Natural killer cell (primary cell): ENCODE measurements around the gene PLEKHH1. TPM values are rescaled to one million over a fixed set of nuclear protein-coding genes. Genes with fewer than 3 reads are reported as not detected.

Experiments
- ATAC-seq, 3 donors: fragments of 150-1000 bp in 2 of 3; fragments of 200-7000 bp in 1 of 3; cut with Tn5 transposase; 1 replicate in 1 of 3; 2 replicates in 2 of 3; pipeline ENCODE4 v1.10.0; 2021; ENCODE audit warnings: mild to moderate bottlenecking in 2 of 3, moderate library complexity in 2 of 3
- DNase-seq, 2 donors: peaks; one replicate each; pipeline versions ENCODE4 v3.0.0 to v3.0.0-alpha.2; 2013 to 2021; ENCODE audit warnings: mixed read lengths in 1 of 2
- H3K27ac ChIP-seq: one replicate; pipeline ENCODE4 v1.5.1; 2013; ENCODE audit warnings: mild to moderate bottlenecking, low read length
- H3K27me3 ChIP-seq: one replicate; pipeline ENCODE4 v1.6.1; 2013; ENCODE audit warnings: low read length; ENCODE audit not compliant: control insufficient read depth, insufficient read depth
- H3K36me3 ChIP-seq: one replicate; pipeline ENCODE4 v1.6.1; 2013; ENCODE audit warnings: low read length; ENCODE audit not compliant: control insufficient read depth, insufficient read depth
- H3K4me1 ChIP-seq: one replicate; pipeline ENCODE4 v1.6.1; 2013; ENCODE audit warnings: low read length; ENCODE audit not compliant: control insufficient read depth, insufficient read depth
- H3K4me3 ChIP-seq: one replicate; pipeline ENCODE4 v1.5.1; 2013; ENCODE audit warnings: low read length
- H3K9me3 ChIP-seq: one replicate; pipeline ENCODE4 v1.6.1; 2013; ENCODE audit warnings: low read length; ENCODE audit not compliant: control insufficient read depth, insufficient read depth
- H3K27ac Mint-ChIP-seq, 2 donors: one replicate each; pipeline ENCODE4 v1.8.0; 2022; ENCODE audit warnings: mild to moderate bottlenecking in 2 of 2, mixed read lengths in 2 of 2, moderate library complexity in 1 of 2
- H3K27me3 Mint-ChIP-seq, 2 donors: one replicate each; pipeline ENCODE4 v1.8.0; 2022; ENCODE audit warnings: low read depth in 2 of 2, mixed read lengths in 2 of 2
- H3K36me3 Mint-ChIP-seq: one replicate; pipeline ENCODE4 v1.8.0; 2022; ENCODE audit warnings: mixed read lengths
- H3K4me1 Mint-ChIP-seq, 2 donors: one replicate each; pipeline ENCODE4 v1.8.0; 2022; ENCODE audit warnings: mixed read lengths in 2 of 2
- H3K4me3 Mint-ChIP-seq: one replicate; pipeline ENCODE4 v1.8.0; 2022; ENCODE audit warnings: mild to moderate bottlenecking, moderate library complexity, mixed read lengths
- H3K9me3 Mint-ChIP-seq, 2 donors: one replicate each; pipeline ENCODE4 v1.8.0; 2022; ENCODE audit warnings: mixed read lengths in 2 of 2
- WGBS: methylation state at CpG from one replicate; pipeline ENCODE4 v1.1.7; 2013; ENCODE audit warnings: missing lambda C conversion rate; ENCODE audit not compliant: insufficient coverage; 5-methylcytosine and 5-hydroxymethylcytosine counted together
- intact Hi-C: fragments of 100-400 bp; cut with micrococcal nuclease; formaldehyde crosslinking; loops from one replicate; pipeline ENCODE4 v1.14.2; 2022
- total RNA-seq, 4 donors: library from RNA; stranded (reverse); fragments of 120-200 nt in 1 of 4; gene quantifications; one replicate each; pipeline versions ENCODE4 v1.2.3 to v1.2.4, GENCODE V29; 2013 to 2022
- TF ChIP-seq, protein P1 (sequence below): fragments of 200-600 bp; IDR thresholded peaks from one replicate; pipeline ENCODE4 v1.8.0; 2022; ENCODE audit warnings: antibody characterized with exemption

The PLEKHH1 gene
- total RNA-seq, 3 donors from 2014 or later (not counting 1 experiment from before 2014, with no cell fraction given), result not detected

DNA sequence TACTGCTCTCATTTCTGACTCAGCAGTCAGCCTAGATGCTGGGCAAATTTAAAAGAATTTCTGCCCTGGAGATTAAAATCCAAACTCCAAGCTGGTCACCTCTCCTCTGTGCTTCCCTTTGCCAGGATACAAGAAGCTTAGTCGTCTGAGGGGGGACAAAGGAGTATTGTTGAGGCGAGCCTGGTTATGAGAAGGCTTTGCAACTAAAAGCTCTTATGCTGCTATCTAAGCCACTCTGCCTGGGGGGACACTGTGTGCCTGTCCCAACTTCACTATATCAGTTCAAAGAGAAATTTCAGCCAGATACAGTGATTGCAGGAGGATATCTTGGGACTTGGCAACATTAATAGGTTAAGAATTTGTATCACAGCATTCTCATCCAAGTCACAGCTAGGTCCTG is 10.8 kb upstream of the PLEKHH1 start:
- intact Hi-C loops, result no loop called here
- Histone ChIP-seq H3K36me3 (no peaks in the 10 kb centered on the region), H3K4me3 (no peak overlapping the region), H3K27ac (no peak overlapping the region), H3K4me1 (no peaks in the 10 kb centered on the region), H3K27me3 (peaks cover 15% of the 10 kb centered on the region), H3K9me3 (no peaks in the 10 kb centered on the region)
- Mint-ChIP-seq H3K4me3 (no peak overlapping the region), H3K9me3 (no peaks in the 10 kb centered on the region), H3K4me1 (peaks cover 6% of the 10 kb centered on the region in 2 donors), H3K36me3 (no peaks in the 10 kb centered on the region), H3K27ac (no peak overlapping the region), H3K27me3 (peaks cover 36 to 58% of the 10 kb centered on the region in 2 donors)
- ATAC-seq, result no peak
- WGBS, result no CpG with 5 or more reads among the region's 2 CpGs
- DNase-seq, result no peak
- TF ChIP-seq, protein P1, sequence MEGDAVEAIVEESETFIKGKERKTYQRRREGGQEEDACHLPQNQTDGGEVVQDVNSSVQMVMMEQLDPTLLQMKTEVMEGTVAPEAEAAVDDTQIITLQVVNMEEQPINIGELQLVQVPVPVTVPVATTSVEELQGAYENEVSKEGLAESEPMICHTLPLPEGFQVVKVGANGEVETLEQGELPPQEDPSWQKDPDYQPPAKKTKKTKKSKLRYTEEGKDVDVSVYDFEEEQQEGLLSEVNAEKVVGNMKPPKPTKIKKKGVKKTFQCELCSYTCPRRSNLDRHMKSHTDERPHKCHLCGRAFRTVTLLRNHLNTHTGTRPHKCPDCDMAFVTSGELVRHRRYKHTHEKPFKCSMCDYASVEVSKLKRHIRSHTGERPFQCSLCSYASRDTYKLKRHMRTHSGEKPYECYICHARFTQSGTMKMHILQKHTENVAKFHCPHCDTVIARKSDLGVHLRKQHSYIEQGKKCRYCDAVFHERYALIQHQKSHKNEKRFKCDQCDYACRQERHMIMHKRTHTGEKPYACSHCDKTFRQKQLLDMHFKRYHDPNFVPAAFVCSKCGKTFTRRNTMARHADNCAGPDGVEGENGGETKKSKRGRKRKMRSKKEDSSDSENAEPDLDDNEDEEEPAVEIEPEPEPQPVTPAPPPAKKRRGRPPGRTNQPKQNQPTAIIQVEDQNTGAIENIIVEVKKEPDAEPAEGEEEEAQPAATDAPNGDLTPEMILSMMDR, result no peak

DNA sequence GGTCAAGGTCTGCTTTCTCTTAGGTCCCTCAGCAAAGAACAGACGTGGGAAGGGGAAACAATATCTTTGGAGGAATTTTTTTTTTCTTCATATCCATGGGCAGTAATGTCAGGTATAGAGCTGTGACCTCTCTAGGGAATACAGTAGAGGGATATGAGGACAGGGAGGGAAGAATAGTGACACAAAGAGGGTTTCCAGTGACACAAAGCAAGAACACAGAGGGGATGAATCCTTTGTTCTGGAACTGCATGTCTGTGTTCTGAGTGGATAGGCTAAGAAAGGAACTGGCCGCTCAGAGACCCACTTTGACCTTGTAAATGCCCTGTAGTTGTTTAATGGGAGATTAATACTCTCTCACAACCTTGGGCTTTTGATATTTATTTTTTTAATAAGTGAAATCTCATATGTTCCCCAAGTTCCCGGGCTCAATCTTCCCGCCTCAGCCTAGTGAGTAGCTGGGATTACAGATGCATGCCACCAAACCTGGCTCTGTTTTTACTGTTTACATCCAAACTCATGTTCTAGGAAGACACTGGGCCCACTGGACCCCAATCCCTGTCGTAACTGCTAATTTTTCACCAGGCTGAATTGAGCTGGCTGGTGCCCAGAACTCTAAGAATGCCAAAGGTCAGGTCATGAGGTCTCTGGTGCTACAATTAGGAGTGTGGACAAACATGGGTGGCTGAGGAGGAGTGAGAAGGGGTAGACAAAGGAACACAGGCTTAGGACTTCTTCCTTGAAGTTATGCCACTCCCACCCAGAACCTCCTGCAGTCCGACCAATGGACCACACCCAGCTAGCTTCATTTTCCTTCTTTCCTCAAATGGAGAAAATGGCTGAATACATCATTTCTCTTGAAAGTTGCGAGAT is 9.1 kb upstream of the PLEKHH1 start:
- peaks cover 6% of the 10 kb centered on the region in 2 donors for H3K4me1 Mint-ChIP-seq
- no peaks in the 10 kb centered on the region for H3K36me3 Mint-ChIP-seq
- no peaks in the 10 kb centered on the region for H3K9me3 ChIP-seq
- 62% methylated on average over 7 of the region's 7 CpGs for WGBS
- intact Hi-C loops, result no loop called here
- H3K9me3 Mint-ChIP-seq, result no peaks in the 10 kb centered on the region
- H3K27ac Mint-ChIP-seq, result no peak overlapping the region
- H3K36me3 ChIP-seq, result no peaks in the 10 kb centered on the region
- TF ChIP-seq, protein P1, result no peak
- ATAC-seq (no peak), DNase-seq (no peak)
- H3K27me3 ChIP-seq, result peaks cover 15% of the 10 kb centered on the region
- peaks cover 33 to 52% of the 10 kb centered on the region in 2 donors for H3K27me3 Mint-ChIP-seq
- no peak overlapping the region for H3K27ac ChIP-seq
- H3K4me1 ChIP-seq, result no peaks in the 10 kb centered on the region
- H3K4me3 ChIP-seq, result no peak overlapping the region
- no peak overlapping the region for H3K4me3 Mint-ChIP-seq

DNA sequence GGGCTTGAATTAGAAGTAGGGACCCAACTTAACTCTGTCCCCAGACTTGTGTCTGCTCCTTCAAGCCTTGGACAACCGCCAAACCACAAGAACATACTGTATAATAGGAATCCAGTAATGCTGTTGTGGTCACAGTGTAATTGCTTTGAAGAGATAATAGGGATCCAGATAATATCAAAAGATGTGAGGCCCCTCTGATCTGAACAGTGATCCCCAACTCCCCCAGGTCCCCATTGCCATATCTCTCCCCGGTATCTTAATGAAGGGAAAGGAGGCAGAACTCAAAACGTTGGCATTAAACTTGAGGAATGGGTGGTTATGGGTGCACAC is 8.5 kb upstream of the PLEKHH1 start:
- H3K4me1 Mint-ChIP-seq, result peaks cover 6% of the 10 kb centered on the region in 2 donors
- no peak overlapping the region for H3K27ac Mint-ChIP-seq
- peaks cover 33 to 52% of the 10 kb centered on the region in 2 donors for H3K27me3 Mint-ChIP-seq
- H3K4me3 Mint-ChIP-seq, result no peak overlapping the region
- TF ChIP-seq, protein P1, result no peak
- no peak for ATAC-seq
- no peaks in the 10 kb centered on the region for H3K9me3 Mint-ChIP-seq
- no peaks in the 10 kb centered on the region for H3K4me1 ChIP-seq
- no peak for DNase-seq
- no peak overlapping the region for H3K27ac ChIP-seq
- peaks cover 15% of the 10 kb centered on the region for H3K27me3 ChIP-seq
- no peaks in the 10 kb centered on the region for H3K36me3 ChIP-seq
- no peak overlapping the region for H3K4me3 ChIP-seq
- 10% methylated on average over 2 of the region's 3 CpGs for WGBS
- H3K9me3 ChIP-seq, result no peaks in the 10 kb centered on the region
- intact Hi-C loops, result no loop called here
- H3K36me3 Mint-ChIP-seq, result no peaks in the 10 kb centered on the region
